CD4-positive, alpha-beta T cell treated with Interleukin-17A for 4 hours (primary cell): Measurements from ENCODE around the gene TMEM185A.
"Not testable (repeated sequence)": the region's sequence is repeated elsewhere in the genome, so short reads cannot be mapped to it uniquely, and the experiment has no call there.

Experiments
- DNase-seq: peaks from one replicate; pipeline ENCODE4 v3.0.0-alpha.2; 2020; ENCODE audit warnings: mixed read lengths

The TMEM185A gene

DNA sequence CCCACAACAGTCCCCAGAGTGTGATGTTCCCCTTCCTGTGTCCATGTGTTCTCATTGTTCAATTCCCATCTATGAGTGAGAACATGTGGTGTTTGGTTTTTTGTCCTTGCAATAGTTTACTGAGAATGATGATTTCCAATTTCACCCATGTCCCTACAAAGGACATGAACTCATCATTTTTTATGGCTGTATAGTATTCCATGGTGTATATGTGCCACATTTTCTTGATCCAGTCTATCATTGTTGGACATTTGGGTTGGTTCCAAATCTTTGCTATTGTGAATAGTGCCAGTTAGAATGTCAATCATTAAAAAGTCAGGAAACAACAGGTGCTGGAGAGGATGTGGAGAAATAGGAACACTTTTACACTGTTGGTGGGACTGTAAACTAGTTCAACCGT is 11.9 kb downstream of the TMEM185A start:
- not testable (repeated sequence) for DNase-seq

DNA sequence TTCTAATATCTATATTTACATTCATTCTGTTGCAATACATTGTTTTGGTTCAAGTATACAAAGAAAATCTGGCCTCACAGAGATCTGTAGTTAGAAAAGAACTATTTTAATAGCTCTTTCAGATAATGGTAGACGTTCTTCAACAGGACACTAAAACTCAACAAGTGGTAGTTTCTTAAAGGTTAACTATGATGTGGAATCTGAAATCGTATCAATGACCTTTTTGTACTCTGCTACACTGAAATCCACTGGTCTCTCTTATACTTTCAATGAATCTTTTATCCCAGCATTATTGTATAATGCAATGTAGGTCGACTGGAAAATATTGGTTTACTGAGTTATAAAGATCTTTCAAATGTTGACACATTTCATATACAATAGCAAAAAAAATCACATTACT is 12.7 kb downstream of the TMEM185A start:
- no peak for DNase-seq

DNA sequence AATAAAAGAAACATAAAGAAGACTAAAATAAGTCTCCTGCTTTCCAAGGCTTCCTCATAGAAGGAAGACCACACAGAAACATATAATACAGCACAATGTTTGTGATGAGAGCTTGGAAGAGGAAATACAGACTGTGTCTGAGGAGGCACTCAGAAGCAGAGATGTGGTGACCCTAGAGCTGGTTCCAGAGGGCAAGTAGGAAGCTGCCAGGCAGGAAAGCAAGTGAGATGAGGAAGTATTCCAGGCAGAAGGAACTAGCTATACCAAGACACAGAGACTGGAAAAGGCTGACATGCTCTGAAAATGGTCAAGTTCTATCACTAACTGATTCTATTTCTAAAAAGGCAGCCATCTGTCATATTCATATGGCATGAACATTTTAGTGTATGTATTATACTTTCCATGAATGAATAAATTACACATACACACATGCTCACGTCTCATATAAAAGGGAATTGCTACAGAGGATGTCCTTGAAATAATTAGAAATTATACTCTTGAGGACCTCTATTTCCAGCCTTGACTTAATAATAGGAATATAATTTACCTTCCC is 19.9 kb downstream of the TMEM185A start:
- DNase-seq, result no peak

DNA sequence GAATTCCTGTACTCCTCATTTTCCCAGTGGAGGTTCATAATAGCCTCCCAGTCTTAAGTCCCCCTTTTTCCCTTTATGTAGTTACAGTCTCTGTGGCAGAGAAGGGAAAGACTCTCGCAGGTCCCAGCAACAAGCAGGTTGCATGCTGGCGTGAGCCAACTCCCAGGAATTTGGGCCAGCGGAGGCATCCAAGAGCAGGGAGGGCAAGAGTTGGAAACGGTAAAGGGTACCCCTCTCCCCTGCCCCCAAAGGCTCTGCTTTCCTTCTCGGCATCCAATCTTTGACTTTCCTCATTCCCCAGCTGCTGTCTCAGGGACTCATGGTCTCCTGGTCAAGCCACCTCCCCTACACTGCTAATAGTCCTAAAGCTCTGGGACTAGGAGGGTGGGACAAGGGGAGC is 21.1 kb downstream of the TMEM185A start:
- no peak for DNase-seq

DNA sequence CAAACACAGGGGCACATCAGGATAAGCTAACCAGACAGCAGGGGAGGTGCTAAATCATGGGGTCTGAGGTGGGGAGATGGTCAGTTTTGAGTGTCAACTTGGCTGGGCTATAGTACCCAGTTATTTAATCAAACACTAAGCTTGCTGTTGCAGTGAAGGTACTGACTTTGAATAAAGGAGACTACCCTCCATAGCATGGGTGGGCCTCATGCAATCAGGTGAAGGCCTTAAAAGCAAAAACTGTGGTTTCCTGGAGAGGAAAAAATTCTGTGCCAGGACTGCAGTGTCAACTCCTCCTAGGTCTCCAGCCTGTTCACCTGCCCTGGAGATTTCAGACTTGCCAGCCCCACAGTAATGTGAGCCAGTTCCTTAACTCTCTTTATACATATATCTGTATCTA is 23.9 kb downstream of the TMEM185A start:
- no peak for DNase-seq

DNA sequence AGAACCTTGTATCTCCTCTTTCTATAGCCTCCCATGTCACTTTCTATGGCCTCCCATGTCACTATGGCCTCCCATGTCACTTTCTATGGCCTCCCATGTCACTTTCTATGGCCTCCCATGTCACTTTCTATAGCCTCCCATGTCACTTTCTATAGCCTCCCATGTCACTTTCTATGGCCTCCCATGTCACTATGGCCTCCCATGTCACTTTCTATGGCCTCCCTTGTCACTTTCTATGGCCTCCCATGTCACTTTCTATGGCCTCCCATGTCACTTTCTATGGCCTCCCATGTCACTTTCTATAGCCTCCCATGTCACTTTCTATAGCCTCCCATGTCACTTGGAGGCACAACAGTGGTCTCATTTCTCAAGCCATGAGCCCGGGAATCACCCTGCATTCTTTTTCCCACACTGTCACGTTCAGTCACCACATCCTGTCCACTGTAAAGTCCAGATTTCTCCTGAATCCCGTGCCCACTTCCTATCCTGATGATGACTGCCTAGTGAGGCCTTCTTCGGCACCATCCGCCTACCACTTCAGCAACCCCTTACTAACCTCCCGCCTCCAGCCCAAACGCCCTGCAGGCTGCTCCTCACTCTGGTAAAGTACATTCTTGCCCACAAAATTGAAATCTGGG is 26.2 kb downstream of the TMEM185A start:
- DNase-seq, result not testable (repeated sequence)

DNA sequence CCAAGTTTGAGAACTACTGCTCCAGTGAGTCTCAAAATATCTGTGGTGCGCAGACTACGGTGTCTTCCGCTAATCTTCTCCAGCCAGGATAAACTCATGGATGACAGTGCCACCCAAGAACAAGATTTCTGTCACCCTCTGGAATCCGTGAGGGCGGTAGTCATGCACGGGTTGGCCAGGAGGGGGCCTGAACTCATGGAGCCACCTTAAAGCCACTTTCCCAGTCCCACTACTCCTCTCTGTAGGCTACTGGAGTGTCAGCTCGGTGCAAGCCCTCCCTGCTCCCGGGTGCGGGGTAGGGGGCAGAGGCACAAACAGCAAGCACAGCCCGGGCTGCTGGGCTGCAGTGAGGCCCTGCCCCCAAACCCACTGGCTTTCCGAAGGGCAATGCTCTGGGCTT is 33.0 kb downstream of the TMEM185A start:
- not testable (repeated sequence) for DNase-seq

DNA sequence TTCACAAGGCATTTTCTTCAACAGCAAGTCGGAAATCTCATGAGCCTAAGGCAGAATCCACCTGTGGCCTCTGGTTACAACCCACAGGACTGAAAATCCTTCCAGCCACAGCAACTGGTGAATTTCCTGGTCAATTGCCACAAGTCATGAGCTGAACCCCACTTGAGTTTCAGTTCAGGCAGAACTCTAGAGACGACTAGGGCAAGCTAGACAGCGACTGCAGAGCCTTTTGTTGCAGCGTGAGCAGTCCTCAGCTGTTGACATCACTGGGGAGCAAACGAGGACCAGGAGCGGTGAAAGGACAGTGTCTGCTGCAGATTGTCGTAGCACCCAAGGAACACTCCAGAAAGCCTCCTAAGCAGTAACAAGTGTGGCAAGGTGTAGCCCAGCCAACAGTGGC is 35.6 kb downstream of the TMEM185A start:
- not testable (repeated sequence) for DNase-seq

DNA sequence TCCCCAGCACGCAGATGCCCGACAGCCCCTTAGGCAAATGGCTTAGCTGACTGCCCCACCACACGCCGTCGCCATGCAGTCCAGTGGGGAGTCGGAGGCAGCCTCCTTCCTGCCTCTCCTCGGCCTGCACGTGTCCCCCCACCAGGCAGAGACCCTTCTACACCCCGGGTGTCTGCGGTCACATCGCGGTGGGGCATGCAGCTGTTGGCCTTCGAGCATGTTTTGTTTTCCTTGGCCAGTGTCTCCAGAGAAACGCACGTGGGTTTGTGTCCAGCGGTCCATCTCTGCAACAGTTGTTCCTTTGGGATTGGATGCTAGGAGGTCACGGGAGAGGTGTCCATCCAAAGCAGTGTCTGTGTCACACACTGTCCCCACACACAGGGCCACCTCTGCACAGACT is 36.4 kb downstream of the TMEM185A start, which contains the start of gene HSFX2:
HSFX2 (minus strand) TSS at position 101 of the 400 bp plus-strand sequence. CDS start 614 bp downstream, outside the sequence.
- DNase-seq, result not testable (repeated sequence)

DNA sequence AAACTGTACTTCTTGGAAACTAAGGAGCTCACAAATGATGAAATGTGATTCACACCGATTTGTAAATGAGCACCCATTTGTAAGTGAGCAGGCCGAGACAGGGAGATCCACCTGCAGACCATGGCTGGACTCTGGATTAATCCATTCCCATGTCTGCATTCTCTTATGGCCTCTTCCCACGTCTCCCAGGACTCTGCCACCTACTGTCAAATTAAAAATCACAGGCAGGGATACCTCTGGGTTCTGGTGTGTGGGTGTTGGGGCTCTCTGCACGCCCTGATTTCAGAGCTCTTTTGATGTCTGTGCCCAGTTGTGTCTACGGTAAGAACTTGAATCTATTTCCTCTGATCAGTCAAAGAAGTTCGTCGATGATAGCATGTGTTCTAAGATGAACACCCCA is 40.6 kb downstream of the TMEM185A start:
- not testable (repeated sequence) for DNase-seq

DNA sequence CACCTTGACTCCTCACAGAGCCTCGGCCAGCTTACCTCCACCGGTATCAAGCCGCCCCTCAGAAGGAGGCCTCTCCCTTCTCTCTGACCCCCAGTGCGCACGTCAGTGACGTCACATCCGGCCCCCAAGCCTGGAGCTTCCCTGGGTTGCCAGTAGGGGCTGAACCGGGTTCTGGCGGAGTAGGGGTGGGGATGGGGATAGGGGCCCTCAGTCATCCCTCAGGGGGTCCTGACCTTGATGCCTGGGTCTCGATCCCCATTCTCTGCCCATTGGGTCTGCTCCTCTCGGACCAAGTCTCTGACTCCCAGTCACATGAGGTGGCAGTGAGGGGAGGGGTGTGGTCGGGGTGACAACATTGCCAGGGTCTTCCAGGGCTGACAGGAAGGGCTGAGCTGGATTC is 44.2 kb downstream of the TMEM185A start, which contains the start of gene MAGEA9B:
MAGEA9B (minus strand) TSS at position 101 of the 400 bp plus-strand sequence. CDS start 4,280 bp downstream, outside the sequence.
- DNase-seq, result not testable (repeated sequence)

DNA sequence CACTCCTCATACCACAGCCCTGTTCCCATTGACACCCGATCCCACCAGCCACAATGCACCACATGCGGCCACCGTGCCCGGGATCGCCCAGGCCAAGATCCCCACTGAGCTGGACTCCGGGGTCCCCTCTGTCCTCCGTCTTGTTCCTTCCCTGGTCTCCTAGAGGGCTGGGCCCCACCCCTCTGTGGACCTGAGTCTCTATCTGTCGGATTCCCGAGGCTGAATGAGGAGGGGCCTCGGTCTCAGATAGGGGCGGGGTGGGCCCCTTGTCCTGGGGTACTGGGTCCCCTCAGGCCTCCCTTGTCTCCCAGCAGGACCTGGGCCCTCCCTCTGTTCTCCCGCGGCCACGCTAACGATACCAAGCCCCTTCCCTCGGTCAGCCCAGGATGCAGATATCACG is 46.0 kb downstream of the TMEM185A start:
- not testable (repeated sequence) for DNase-seq

DNA sequence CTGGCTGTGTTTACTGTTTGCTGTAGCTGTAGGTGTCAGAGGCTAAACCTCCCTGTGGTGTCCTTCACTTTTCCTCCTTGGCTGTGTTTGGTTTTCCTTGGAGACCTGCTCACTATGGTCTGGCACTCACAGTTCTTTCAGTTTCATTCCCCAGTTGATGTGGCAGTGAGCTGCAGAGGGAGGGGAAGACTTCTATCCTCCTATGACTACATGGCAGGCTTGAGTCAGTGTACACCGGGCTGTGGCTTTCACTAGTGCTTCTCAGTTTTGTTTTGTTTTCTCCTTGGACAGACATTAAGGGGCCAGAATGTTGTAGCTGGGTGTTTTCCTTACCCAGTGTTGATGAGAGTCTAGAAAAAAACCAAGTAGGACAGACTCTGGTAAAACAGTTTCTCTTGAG is 58.1 kb downstream of the TMEM185A start:
- DNase-seq, result not testable (repeated sequence)

DNA sequence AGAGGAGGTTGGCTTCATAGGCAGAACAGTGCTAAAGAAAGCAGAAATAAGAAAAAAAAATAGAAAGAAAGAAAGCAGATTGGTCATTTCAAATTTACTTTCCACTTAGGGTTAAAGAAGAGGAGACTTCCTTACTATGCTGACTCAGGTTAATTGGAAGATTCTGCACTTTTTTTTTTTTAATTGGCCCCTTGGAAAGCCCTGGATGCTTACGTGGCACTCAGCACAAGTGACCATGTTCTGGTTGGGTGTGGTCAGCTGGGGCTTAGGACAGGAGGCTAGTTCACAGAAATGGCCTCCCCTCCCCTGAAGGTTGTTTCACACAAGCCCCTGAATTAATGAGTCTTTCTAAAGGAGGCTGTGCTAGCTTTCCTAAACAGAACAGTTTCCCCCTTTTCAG is 58.8 kb downstream of the TMEM185A start:
- DNase-seq, result no peak

DNA sequence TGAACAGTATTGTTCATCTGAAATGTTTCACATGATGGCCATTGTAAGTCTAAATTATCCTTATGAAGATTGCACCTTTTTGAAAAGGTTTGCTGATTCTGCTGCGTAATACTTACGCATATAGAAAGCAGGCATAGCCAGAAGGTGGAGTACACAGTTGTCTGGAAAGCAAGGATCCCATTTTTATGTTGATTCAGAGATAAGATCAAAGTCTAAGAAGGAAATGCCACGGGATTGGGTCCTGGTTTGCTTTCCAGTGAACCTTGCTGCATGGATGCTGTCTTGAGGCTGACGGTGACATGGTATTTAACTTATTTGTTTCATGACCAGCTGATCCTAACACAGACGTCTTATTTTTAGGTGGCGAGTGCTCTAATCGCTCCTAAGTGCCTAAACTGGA is 59.8 kb downstream of the TMEM185A start:
- no peak for DNase-seq

DNA sequence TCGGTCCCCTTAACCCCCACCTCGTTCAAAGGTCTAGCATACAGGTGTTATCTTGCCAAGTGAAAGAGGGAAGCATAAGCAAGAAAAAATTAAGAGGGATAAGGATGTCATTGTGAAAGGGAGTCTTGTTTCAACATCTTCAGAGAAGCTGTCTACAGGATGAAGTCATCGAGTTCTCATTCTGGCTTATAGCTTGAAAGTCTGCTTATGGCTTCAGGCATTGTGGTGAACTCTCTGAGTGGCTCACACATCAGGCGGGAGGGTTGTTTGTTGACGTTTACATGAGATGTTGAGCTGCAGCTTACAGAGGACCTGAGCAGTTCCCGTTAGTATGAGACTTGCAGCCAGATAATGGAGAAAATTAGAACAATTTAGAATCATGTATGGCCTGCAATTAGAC is 60.9 kb downstream of the TMEM185A start:
- no peak for DNase-seq

DNA sequence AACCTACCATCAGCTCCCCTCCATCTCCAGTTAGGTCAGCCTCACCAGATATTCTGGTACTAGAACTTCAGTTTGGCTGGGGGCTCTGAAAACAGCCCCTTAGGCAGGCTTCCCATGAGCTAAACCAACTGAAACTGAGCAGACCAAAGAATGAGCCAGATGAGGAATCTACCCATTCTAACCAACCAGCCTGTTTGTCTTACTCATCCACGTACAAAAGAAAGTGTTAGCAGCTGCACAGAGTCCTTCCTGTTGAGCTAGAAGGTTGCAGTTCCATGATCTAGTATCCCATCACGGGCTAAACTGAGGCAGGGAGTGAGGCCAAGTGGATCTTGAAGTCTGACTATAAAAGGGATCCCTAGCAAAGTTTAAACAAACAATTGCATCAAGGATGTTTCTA is 61.8 kb downstream of the TMEM185A start:
- DNase-seq, result no peak

DNA sequence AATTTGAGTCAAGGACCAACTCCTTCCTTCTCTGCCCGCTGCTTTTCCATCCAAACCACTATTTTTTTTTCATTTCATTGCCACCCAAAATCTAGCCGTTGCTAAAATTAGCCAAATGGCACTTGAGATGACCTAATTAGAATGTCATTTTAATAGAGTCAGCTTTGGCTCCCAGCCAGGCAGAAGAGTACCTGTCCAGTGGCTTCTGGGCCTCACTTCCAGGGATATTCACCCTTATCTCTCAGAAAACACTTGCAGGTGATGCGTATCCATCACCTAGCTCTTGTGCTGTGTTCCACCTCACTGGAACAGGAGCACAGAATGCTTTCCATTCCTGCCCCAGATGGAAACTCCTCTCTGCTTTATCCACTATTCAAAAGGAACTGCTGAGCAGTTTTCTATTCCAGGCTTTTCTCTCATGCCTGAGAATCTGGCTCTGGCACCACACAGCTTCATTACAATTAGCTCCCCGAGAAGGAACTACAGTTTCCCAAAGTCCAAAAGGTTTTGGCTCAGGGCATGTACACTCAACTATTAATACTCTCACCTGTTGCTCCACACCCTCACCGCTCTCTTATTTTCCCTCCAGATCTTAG is 62.8 kb downstream of the TMEM185A start:
- no peak for DNase-seq

DNA sequence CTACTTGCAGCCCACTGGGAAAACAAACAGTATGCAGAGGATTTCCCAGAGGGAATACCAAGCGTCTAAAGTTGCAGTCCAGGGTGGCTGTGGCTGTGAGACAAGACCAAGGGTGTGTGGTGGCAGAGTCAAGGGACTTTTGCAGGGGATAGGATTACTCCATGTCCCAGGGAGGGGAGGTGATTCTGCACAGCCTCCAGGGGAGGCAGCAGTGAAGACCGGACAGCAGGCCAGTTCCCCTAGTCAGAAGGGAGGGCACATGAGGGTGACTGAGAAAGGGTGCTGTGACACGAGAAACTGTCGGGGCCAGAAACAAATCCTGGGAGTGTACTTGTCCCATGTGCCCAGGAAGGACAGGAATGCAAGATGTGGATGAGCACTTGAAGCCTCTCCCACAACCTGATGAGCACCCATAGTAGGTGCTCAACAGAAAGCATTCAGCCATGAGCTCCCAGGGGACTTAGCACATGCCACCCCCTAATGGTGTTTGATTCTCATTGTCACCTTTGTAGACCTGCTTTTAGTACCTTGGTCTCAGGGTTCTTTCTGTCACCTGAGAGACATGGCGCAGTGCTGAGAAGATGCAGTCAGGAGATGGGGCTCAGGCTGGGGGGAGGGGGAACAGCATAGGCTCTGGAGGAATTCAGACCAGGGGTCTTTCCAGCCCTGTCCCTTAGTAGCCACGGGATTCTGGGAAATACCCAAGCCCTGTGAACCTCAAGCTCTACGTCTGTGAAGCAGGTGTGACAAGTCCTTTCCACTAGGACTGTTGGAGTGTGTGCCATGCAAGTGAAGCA is 63.8 kb downstream of the TMEM185A start:
- DNase-seq, result no peak

DNA sequence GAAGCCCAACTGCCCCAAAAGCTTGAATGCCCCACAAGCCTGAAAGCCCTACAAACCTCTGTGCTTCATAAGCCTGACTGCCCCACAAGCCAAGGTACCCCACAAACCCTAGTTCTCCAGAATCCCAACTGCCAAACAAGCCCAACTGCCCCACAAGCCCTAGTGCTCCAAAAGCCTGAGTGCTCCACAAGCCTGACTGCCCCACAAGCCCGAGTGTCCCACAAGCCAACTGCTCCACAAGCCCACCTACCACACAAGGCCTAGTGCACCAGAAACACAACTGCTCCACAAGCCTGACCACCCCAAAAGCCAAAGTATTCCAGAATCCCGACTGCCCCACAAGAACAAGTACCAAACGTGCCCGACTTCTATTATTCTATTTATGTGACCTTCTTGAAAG is 68.2 kb downstream of the TMEM185A start:
- no peak for DNase-seq

DNA sequence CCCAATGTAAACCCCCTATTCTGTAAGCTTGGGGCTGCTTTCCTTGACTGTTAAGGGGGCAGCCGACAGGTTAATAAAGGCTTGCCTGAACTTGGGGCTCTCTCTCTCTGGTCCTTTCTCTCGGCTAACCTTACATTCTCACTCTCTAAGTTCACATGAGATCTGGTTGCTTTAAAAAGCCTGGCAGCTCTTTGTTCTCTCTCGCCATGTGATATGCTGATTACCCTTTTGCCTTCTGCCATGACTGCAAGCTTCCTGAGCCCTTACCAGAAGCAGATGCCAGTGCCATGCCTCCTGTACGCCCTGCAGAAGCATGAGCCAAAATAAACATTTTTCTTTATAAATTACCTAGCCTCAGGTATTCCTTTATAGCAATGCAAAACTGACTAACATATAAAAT is 76.3 kb downstream of the TMEM185A start:
- DNase-seq, result not testable (repeated sequence)

DNA sequence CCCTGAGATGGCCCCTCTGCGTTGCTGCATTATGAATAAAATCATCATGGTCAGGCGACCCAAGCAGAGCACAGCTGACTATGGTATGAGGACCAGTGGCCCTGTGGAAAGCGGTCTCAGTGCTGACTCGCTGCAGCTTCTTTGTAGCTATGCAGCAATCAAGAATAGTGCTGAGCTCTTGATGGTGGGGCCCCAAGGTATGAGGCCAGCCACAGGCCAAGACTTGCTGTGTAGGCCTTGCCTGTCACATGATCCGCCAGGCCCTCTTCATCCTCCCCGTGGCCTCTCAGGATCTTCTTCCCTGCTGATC is 79.7 kb downstream of the TMEM185A start:
- not testable (repeated sequence) for DNase-seq

DNA sequence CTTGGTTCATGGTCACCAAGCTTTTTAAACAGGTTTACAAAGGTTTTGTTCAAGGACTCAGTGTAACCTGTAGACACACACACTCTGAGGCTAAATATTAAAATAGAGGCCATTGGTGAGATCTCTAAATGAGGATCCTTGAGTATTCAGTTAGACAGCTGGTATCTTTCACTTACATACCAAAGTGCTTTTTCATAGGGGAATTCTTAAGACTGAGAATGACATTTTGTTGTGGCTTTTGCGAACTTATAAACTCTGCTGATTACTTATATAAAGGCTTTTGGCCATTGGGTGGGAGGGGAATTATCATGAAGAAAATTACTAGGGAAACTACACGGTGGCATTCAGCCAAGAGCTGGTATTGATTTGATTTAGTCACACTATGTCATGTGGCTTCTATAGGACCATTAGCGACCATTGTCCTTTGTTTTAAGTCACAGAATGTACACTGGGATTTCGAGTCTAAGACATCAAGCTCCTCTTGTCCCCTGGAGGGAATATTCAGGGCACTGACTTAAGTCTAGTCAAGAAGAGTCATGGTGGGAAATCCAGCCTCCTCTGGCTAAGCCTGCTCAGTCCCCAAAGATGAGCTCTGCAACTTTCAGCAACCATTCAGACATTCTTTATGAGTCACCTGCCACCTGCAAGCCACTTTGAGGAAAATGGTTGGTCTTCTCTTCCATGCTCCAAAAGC is 80.2 kb downstream of the TMEM185A start:
- not testable (repeated sequence) for DNase-seq
